ENCODE data around the gene MSH6. TPM values are rescaled to one million over a fixed set of nuclear protein-coding genes. Genes with fewer than 3 reads are reported as not detected.

The MSH6 gene, protein sequence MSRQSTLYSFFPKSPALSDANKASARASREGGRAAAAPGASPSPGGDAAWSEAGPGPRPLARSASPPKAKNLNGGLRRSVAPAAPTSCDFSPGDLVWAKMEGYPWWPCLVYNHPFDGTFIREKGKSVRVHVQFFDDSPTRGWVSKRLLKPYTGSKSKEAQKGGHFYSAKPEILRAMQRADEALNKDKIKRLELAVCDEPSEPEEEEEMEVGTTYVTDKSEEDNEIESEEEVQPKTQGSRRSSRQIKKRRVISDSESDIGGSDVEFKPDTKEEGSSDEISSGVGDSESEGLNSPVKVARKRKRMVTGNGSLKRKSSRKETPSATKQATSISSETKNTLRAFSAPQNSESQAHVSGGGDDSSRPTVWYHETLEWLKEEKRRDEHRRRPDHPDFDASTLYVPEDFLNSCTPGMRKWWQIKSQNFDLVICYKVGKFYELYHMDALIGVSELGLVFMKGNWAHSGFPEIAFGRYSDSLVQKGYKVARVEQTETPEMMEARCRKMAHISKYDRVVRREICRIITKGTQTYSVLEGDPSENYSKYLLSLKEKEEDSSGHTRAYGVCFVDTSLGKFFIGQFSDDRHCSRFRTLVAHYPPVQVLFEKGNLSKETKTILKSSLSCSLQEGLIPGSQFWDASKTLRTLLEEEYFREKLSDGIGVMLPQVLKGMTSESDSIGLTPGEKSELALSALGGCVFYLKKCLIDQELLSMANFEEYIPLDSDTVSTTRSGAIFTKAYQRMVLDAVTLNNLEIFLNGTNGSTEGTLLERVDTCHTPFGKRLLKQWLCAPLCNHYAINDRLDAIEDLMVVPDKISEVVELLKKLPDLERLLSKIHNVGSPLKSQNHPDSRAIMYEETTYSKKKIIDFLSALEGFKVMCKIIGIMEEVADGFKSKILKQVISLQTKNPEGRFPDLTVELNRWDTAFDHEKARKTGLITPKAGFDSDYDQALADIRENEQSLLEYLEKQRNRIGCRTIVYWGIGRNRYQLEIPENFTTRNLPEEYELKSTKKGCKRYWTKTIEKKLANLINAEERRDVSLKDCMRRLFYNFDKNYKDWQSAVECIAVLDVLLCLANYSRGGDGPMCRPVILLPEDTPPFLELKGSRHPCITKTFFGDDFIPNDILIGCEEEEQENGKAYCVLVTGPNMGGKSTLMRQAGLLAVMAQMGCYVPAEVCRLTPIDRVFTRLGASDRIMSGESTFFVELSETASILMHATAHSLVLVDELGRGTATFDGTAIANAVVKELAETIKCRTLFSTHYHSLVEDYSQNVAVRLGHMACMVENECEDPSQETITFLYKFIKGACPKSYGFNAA (N-terminal part only)
- 42.2 and 46.2 TPM in 2 replicates for total RNA-seq

DNA sequence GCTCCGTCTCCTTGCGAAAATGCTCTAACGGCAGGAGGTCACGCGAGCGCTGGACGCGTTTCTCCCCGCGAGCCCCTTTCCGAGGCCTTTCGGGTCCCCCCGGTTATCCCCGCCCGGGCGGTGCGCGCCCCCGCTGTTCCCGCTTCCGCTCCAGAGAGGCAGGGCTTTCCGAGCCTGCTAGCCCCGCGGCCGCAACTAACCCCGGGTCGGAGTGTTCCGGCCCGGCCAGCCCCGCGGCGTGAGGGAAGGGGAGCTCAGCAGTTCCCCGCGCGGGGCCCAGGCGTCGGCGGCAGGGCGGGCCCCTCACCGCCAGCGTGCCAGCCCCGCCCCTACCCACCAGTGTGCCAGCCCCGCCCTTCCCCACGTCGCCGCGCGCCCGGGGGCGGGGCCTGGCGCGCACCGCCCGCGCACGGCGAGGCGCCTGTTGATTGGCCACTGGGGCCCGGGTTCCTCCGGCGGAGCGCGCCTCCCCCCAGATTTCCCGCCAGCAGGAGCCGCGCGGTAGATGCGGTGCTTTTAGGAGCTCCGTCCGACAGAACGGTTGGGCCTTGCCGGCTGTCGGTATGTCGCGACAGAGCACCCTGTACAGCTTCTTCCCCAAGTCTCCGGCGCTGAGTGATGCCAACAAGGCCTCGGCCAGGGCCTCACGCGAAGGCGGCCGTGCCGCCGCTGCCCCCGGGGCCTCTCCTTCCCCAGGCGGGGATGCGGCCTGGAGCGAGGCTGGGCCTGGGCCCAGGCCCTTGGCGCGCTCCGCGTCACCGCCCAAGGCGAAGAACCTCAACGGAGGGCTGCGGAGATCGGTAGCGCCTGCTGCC, at the start of gene MSH6:
TSS of gene MSH6 (plus strand) at position 475 of the 815 bp plus-strand sequence. CDS start at position 564, 89 bp downstream.
- TF ChIP-seq, protein P1, sequence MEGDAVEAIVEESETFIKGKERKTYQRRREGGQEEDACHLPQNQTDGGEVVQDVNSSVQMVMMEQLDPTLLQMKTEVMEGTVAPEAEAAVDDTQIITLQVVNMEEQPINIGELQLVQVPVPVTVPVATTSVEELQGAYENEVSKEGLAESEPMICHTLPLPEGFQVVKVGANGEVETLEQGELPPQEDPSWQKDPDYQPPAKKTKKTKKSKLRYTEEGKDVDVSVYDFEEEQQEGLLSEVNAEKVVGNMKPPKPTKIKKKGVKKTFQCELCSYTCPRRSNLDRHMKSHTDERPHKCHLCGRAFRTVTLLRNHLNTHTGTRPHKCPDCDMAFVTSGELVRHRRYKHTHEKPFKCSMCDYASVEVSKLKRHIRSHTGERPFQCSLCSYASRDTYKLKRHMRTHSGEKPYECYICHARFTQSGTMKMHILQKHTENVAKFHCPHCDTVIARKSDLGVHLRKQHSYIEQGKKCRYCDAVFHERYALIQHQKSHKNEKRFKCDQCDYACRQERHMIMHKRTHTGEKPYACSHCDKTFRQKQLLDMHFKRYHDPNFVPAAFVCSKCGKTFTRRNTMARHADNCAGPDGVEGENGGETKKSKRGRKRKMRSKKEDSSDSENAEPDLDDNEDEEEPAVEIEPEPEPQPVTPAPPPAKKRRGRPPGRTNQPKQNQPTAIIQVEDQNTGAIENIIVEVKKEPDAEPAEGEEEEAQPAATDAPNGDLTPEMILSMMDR (IDR thresholded peaks at IDR 0.05; ENCODE audit: insufficient read depth, low read depth, low read length), result no peak
- peak; percentile 89 for DNase-seq (ENCODE audit: low read depth)
- peak within 1 kb of the TSS; percentile 86 for H3K4me3 ChIP-seq (ENCODE audit: low read depth, low read length)

DNA sequence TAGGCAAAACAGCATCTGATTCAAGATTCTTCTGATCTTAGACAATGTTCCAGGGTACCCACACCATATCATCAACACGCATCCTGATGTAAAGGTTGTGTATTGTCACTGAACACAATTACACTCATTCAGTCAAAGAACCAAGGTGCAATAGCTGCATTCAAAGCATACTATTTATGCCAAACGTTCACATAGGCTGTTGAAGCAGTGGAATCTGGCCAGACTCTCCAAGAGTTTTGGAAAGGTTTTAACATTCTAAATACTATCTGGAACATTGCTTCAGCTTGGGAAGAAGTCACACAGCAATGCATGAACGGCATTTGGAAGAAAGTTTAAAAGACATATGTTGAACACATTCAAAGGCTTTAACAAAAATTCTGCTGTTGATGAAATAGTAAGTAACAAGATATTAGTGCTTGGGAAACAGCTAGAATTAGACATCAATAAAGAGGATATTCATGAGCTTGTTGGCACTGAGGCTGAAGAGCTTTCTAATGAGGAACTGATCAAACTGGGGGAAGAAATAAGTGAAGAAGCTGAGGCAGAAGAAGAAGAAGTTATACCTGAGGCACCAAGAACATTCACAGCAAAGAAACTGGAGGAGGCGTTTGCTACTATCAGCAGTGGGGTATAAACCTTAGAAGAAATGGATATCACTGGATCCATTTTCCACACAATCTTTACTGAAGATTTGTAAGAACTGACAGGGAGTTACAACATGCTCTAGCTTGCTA, 47.6 kb upstream of the MSH6 start:
- no peak for DNase-seq (ENCODE audit: low read depth)
- TF ChIP-seq, protein P1 (IDR thresholded peaks at IDR 0.05; ENCODE audit: insufficient read depth, low read depth, low read length), result no peak
- H3K4me3 ChIP-seq (ENCODE audit: low read depth, low read length), result no peak overlapping the region

DNA sequence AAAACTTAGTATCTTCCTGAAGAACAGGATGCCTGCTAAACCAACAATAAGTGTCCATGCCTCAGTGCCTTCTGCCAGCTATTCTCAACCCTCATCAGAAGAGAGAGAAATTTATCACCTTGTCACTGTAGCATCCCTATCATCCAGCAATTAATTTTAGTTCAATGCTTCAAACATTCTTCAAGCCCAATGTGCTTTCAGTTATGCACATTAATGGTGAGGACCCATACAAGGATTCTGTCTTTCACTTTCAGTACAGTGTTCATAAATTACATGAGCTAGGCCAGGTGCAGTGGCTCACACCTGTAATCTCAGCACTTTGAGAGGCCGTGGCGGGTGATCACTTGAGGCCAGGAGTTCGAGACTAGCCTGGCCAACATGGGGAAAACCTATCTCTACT, 47.0 kb upstream of the MSH6 start:
- TF ChIP-seq, protein P1 (IDR thresholded peaks at IDR 0.05; ENCODE audit: insufficient read depth, low read depth, low read length), result no peak
- H3K4me3 ChIP-seq (ENCODE audit: low read depth, low read length), result no peak overlapping the region
- DNase-seq (ENCODE audit: low read depth), result no peak

DNA sequence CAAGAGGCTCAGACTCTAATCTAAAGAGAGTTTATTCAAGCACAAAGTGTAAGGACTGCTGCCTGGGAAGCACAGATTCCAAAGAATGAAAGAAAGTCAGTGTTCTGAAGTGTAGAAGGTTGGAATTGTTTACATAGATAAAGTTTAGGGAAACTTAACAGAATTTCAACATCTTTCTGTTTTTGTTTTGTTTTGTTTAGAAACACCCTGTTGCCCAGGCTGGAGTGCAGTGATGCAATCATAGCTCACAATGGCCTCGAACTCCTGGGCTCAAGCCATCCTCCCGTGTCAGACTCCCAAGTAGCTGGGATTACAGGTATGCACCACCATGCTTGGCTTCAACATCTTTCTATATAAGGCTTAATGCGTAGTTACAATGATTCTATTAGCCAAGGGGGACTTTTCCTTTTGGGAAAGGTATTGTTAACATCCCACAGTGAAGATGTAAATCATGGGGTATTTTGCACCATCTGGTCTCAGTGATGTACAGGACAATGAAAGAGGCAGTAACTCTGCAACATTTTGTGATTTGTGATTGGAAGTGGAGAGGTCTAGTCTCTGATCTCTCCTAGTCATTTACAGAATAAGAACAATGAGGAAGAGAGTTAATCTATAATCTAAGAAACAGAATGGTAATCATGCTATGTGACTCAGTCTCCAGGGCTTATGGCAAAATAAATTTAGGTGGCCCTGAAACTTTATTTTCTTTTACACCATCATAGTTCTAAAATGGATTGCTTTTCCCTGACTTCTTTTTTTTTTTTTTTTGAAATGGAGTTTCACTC, 45.6 kb upstream of the MSH6 start:
- no peak overlapping the region for H3K4me3 ChIP-seq (ENCODE audit: low read depth, low read length)
- TF ChIP-seq, protein P1 (IDR thresholded peaks at IDR 0.05; ENCODE audit: insufficient read depth, low read depth, low read length), result no peak
- DNase-seq (ENCODE audit: low read depth), result peak; percentile 53

DNA sequence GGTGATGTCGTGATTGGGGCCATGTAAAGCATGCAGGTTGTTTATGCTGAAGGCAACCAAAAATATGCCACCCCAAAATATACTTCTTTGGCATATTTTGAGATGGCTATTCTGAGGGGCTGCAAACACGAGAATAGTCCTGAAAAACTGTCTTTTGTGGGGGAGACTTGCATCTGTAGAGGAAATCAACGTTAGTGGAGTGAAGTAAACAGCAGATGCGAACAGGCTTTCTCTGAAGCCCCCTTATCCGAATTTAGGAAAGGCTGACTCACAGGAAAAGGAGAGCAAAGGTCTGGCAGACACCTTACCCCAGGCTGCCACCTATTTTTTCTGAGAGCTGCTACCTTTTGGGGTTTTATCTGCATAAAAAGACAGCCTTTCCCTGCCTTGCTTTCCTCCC, 44.6 kb upstream of the MSH6 start:
- DNase-seq (ENCODE audit: low read depth), result no peak
- TF ChIP-seq, protein P1 (IDR thresholded peaks at IDR 0.05; ENCODE audit: insufficient read depth, low read depth, low read length), result no peak
- no peak overlapping the region for H3K4me3 ChIP-seq (ENCODE audit: low read depth, low read length)

Data from fibroblast of villous mesenchyme (primary cell).